H9 (cell line): Measurements from ENCODE around the gene IFNA5. TPM values are rescaled to one million over a fixed set of nuclear protein-coding genes. Genes with fewer than 3 reads are reported as not detected.

Experiments used
- DNase-seq: peaks from one replicate; pipeline ENCODE4 v3.0.0-alpha.2; 2017
- H2AFZ ChIP-seq: one replicate; pipeline ENCODE4 v1.6.1; 2013; ENCODE audit warnings: mild to moderate bottlenecking, low read length, control low read depth, moderate library complexity
- H2AK5ac ChIP-seq: 2 replicates; pipeline ENCODE4 v1.6.1; 2013; ENCODE audit warnings: low read length, control low read depth, mixed read lengths; ENCODE audit not compliant: insufficient read length
- H2BK120ac ChIP-seq: one replicate; pipeline ENCODE4 v1.6.1; 2013; ENCODE audit warnings: low read depth, mild to moderate bottlenecking, low read length, control low read depth, inconsistent platforms; ENCODE audit not compliant: poor library complexity, severe bottlenecking
- H2BK12ac ChIP-seq: 2 replicates; pipeline ENCODE4 v1.6.1; 2013; ENCODE audit warnings: low read length, control low read depth, mixed read lengths, low read depth; ENCODE audit not compliant: insufficient read length
- H2BK15ac ChIP-seq: 2 replicates; pipeline ENCODE4 v1.6.1; 2013; ENCODE audit warnings: low read depth, low read length, control low read depth
- H2BK20ac ChIP-seq: one replicate; pipeline ENCODE4 v1.6.1; 2013; ENCODE audit warnings: low read depth, mild to moderate bottlenecking, low read length, control low read depth, inconsistent platforms; ENCODE audit not compliant: poor library complexity, severe bottlenecking
- H2BK5ac ChIP-seq: 2 replicates; pipeline ENCODE4 v1.6.1; 2013; ENCODE audit warnings: low read length, control low read depth, mixed read lengths; ENCODE audit not compliant: insufficient read length
- H3K14ac ChIP-seq: 2 replicates; pipeline ENCODE4 v1.6.1; 2013; ENCODE audit warnings: low read length, control low read depth; ENCODE audit not compliant: insufficient read depth
- H3K18ac ChIP-seq: 2 replicates; pipeline ENCODE4 v1.6.1; 2013; ENCODE audit warnings: low read depth, mild to moderate bottlenecking, mixed read lengths, low read length, control low read depth; ENCODE audit not compliant: insufficient read length
- H3K23ac ChIP-seq: 2 replicates; pipeline ENCODE4 v1.6.1; 2013; ENCODE audit warnings: low read length, control low read depth, mixed read lengths, low read depth; ENCODE audit not compliant: insufficient read length
- H3K23me2 ChIP-seq: 2 replicates; pipeline ENCODE4 v1.6.1; 2013; ENCODE audit warnings: low read depth, mild to moderate bottlenecking, mixed read lengths, low read length, control low read depth; ENCODE audit not compliant: insufficient read length, poor library complexity, severe bottlenecking
- H3K27ac ChIP-seq: 2 replicates; pipeline ENCODE4 v1.5.1; 2013; ENCODE audit warnings: low read length, control low read depth, mixed read lengths, low read depth; ENCODE audit not compliant: insufficient read length
- H3K27me3 ChIP-seq: 2 replicates; pipeline ENCODE4 v1.6.1; 2013; ENCODE audit warnings: low read length, control low read depth, inconsistent platforms; ENCODE audit not compliant: insufficient read depth
- H3K4ac ChIP-seq: 2 replicates; pipeline ENCODE4 v1.6.1; 2013; ENCODE audit warnings: low read depth, mild to moderate bottlenecking, control low read depth, inconsistent platforms, low read length, moderate library complexity
- H3K4me1 ChIP-seq: 2 replicates; pipeline ENCODE4 v1.6.1; 2013; ENCODE audit warnings: low read length, control low read depth, inconsistent platforms; ENCODE audit not compliant: insufficient read depth
- H3K4me2 ChIP-seq: 2 replicates; pipeline ENCODE4 v1.6.1; 2013; ENCODE audit warnings: low read length, control low read depth, mixed read lengths; ENCODE audit not compliant: insufficient read length, insufficient read depth
- H3K56ac ChIP-seq: 2 replicates; pipeline ENCODE4 v1.6.1; 2013; ENCODE audit warnings: low read depth, mild to moderate bottlenecking, mixed read lengths, low read length, control low read depth; ENCODE audit not compliant: insufficient read length
- H3K79me1 ChIP-seq: 2 replicates; pipeline ENCODE4 v1.6.1; 2013; ENCODE audit warnings: low read depth, mild to moderate bottlenecking, moderate library complexity, low read length, control low read depth, inconsistent platforms; ENCODE audit not compliant: insufficient read depth, poor library complexity, severe bottlenecking
- H3K79me2 ChIP-seq: 2 replicates; pipeline ENCODE4 v1.6.1; 2013; ENCODE audit warnings: low read length, control low read depth, inconsistent platforms; ENCODE audit not compliant: insufficient read depth
- H3K9ac ChIP-seq: 2 replicates; pipeline ENCODE4 v1.6.1; 2013; ENCODE audit warnings: low read length, control low read depth, mixed read lengths; ENCODE audit not compliant: insufficient read length; ENCODE audit errors: extremely low read depth
- H3K9me3 ChIP-seq: one replicate; pipeline ENCODE4 v1.6.1; 2013; ENCODE audit warnings: low read depth, low read length, inconsistent platforms; ENCODE audit not compliant: control insufficient read depth
- H3T11ph ChIP-seq: one replicate; pipeline ENCODE4 v1.6.1; 2013; ENCODE audit warnings: mild to moderate bottlenecking, low read length, control low read depth, inconsistent platforms
- H4K20me1 ChIP-seq: one replicate; pipeline ENCODE4 v1.6.1; 2013; ENCODE audit not compliant: control insufficient read depth, insufficient read length, insufficient read depth
- H4K5ac ChIP-seq: 2 replicates; pipeline ENCODE4 v1.6.1; 2013; ENCODE audit warnings: low read depth, mild to moderate bottlenecking, mixed read lengths, low read length, control low read depth; ENCODE audit not compliant: insufficient read length
- H4K8ac ChIP-seq: replicated peaks from 2 replicates; pipeline ENCODE4 v1.6.1; 2013; ENCODE audit warnings: low read length, control low read depth, mixed read lengths, low read depth; ENCODE audit not compliant: insufficient read length
- H4K91ac ChIP-seq: 2 replicates; pipeline ENCODE4 v1.6.1; 2013; ENCODE audit warnings: low read depth, mild to moderate bottlenecking, moderate library complexity, mixed read lengths, low read length, control low read depth; ENCODE audit not compliant: insufficient read length
- H3K27ac Mint-ChIP-seq, 3 experiments: 2 replicates in 2 of 3; 3 replicates in 1 of 3; pipeline ENCODE4 v1.8.0; 2020 to 2021; ENCODE audit warnings: mixed read lengths in 3 of 3, mild to moderate bottlenecking in 1 of 3, moderate library complexity in 1 of 3
- H3K27me3 Mint-ChIP-seq: 2 replicates; pipeline ENCODE4 v1.8.0; 2021; ENCODE audit warnings: low read depth, mild to moderate bottlenecking, moderate library complexity, mixed read lengths
- H3K36me3 Mint-ChIP-seq, 3 experiments: 2 replicates in 2 of 3; 3 replicates in 1 of 3; pipeline ENCODE4 v1.8.0; 2020 to 2021; ENCODE audit warnings: low read depth in 3 of 3, mixed read lengths in 3 of 3; ENCODE audit not compliant: insufficient read depth in 1 of 3
- H3K4me1 Mint-ChIP-seq, 2 experiments: 2 replicates each; pipeline ENCODE4 v1.8.0; 2020; ENCODE audit warnings: mixed read lengths in 2 of 2
- H3K4me3 Mint-ChIP-seq, 2 experiments: 2 replicates in 1 of 2; 3 replicates in 1 of 2; pipeline ENCODE4 v1.8.0; 2020 to 2021; ENCODE audit warnings: mild to moderate bottlenecking in 2 of 2, mixed read lengths in 2 of 2, moderate library complexity in 1 of 2
- H3K9me3 Mint-ChIP-seq, 2 experiments: 2 replicates in 1 of 2; 3 replicates in 1 of 2; pipeline ENCODE4 v1.8.0; 2020; ENCODE audit warnings: mild to moderate bottlenecking in 2 of 2, mixed read lengths in 2 of 2, moderate library complexity in 1 of 2
- WGBS: extraction: QIAGEN DNeasy Blood & Tissue Kit; methylation state at CpG from one replicate; pipeline ENCODE4 v1.1.7; 2013; ENCODE audit warnings: missing lambda C conversion rate, low lambda C conversion rate, mixed read lengths; ENCODE audit not compliant: insufficient read length; ENCODE audit errors: extremely low coverage; 5-methylcytosine and 5-hydroxymethylcytosine counted together
- total RNA-seq: library from RNA; stranded (reverse); gene quantifications from 2 replicates; pipeline ENCODE4 v1.2.1, GENCODE V29; 2021
- TF ChIP-seq, protein P1 (sequence below): fragments of 200-600 bp; sonication (generic); conservative IDR thresholded peaks from 3 replicates; pipeline ENCODE4 v1.8.0; 2021; ENCODE audit warnings: antibody characterized with exemption, mild to moderate bottlenecking

Gene IFNA5
- total RNA-seq, 1 experiment from 2014 or later: not detected

DNA sequence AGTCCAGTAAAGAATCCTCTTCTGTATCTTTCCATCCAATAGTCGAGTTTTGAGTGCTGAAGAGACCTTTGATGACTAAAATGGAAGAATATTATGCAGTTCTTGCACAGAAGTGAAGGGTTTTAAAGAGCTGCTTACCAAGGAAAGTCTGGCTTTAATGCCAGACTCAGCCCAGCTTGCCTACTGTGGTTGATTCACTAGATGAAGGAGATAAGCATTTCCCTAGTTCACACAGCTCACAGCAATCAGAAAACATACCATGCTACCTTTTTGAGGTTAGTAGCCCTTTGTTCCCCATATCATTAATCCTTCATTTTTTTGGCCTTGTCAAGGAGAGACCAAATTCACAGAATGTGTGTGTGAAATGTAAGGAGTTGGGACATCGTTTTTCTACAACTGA, 15.3 kb downstream of the IFNA5 start:
- Histone ChIP-seq H2BK12ac (no peak overlapping the region), H2BK20ac (no peak overlapping the region), H3K79me2 (no peaks in the 10 kb centered on the region), H4K5ac (no peak overlapping the region), H3K14ac (no peak overlapping the region), H3K23ac (no peak overlapping the region), H3K18ac (no peak overlapping the region), H3K4me1 (no peaks in the 10 kb centered on the region), H4K8ac (no peak overlapping the region), H3K4me2 (no peak overlapping the region), H3T11ph (no peak overlapping the region), H3K9ac (no peak overlapping the region), H2BK5ac (no peak overlapping the region), H3K79me1 (no peaks in the 10 kb centered on the region), H3K27ac (no peak overlapping the region), H2AK5ac (no peak overlapping the region), H4K20me1 (no peaks in the 10 kb centered on the region), H2BK120ac (no peak overlapping the region), H3K9me3 (no peaks in the 10 kb centered on the region), H3K56ac (no peak overlapping the region), H3K23me2 (no peaks in the 10 kb centered on the region), H4K91ac (no peak overlapping the region), H3K27me3 (no peaks in the 10 kb centered on the region; the same call in 1 of the 2 replicates), H2AFZ (no peak overlapping the region), H3K4ac (no peak overlapping the region), H2BK15ac (no peak overlapping the region)
- H3K27ac Mint-ChIP-seq: no peak overlapping the region
- H3K36me3 Mint-ChIP-seq: no peaks in the 10 kb centered on the region
- H3K4me1 Mint-ChIP-seq: no peaks in the 10 kb centered on the region
- DNase-seq: no peak
- WGBS: no CpG with 5 or more reads among the region's 2 CpGs
- peaks cover 0 to 3% of the 10 kb centered on the region in 2 experiments; a peak in 3 of 5 replicates for H3K9me3 Mint-ChIP-seq
- TF ChIP-seq, protein P1, sequence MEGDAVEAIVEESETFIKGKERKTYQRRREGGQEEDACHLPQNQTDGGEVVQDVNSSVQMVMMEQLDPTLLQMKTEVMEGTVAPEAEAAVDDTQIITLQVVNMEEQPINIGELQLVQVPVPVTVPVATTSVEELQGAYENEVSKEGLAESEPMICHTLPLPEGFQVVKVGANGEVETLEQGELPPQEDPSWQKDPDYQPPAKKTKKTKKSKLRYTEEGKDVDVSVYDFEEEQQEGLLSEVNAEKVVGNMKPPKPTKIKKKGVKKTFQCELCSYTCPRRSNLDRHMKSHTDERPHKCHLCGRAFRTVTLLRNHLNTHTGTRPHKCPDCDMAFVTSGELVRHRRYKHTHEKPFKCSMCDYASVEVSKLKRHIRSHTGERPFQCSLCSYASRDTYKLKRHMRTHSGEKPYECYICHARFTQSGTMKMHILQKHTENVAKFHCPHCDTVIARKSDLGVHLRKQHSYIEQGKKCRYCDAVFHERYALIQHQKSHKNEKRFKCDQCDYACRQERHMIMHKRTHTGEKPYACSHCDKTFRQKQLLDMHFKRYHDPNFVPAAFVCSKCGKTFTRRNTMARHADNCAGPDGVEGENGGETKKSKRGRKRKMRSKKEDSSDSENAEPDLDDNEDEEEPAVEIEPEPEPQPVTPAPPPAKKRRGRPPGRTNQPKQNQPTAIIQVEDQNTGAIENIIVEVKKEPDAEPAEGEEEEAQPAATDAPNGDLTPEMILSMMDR: no peak
- H3K4me3 Mint-ChIP-seq: no peak overlapping the region
- peaks cover 33% of the 10 kb centered on the region for H3K27me3 Mint-ChIP-seq
